OCI-M2 (cell line): ENCODE data around the gene GPR55.

Source experiments
- DNase-seq: peaks from one replicate; lab custom pipeline; 2025; ENCODE audit not compliant: unreplicated experiment; lab: John Stamatoyannopoulos, UW

GPR55 gene

GRCh38 chr2:230868947-230869913 lies 55.8 kb downstream of the GPR55 start:
- DNase-seq = no peak

- no peak for DNase-seq
Measured at GRCh38 chr2:230868161-230868946, 56.7 kb downstream of the GPR55 start.

- DNase-seq = no peak
Measured at GRCh38 chr2:230866756-230867523, 58.1 kb downstream of the GPR55 start.

DNA sequence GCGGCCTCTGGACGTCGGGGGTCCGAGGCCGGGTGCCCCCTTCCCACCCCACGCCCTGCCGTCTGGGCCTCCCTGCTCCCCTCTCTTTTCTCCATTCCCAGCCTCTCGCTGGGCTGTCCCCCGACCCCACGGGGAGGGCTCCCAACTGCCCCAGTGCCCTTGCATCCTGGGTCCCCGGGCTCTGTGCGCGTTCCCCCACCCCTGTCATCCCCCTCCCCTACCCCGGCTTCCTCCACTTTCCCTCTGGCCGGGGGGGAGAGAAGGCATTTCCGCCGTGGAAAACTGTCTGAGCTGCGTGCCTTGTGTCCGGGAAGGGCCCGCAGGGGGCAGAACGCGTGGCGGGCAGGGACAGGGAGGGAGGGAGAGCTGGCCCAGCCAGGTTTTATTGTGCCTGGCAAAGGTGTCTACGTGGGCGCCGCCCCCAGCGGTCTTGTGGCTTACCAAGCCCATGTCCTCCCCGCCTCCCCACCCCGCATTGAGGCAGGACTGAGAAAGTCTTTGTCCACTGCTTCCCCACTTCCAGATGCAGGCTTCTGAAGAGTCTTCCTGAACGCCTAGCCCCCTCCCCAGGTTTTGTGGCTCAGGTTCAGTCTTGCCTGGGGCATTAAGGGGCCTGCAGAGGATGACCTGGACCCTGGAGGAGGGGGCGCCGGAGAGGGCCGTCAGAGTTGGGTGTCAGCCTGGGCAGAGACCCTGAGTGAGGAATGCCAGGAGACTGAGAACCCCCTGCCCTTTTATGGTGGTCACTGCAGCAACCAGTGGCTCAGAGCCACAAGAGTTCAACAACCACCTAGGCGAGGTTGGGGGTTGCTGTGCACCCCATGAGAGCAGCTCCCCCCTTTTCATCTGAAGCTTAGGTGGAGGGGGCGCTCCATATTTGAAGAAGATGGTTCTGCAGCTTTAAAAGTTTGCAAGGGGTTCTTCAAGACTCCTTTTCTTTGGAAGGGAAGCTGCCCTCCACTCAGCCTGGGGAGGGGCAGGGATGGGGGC lies 59.0 kb downstream of the GPR55 start:
- no peak for DNase-seq

- DNase-seq = no peak
Measured at GRCh38 chr2:230865307-230865765, 59.7 kb downstream of the GPR55 start.

DNA sequence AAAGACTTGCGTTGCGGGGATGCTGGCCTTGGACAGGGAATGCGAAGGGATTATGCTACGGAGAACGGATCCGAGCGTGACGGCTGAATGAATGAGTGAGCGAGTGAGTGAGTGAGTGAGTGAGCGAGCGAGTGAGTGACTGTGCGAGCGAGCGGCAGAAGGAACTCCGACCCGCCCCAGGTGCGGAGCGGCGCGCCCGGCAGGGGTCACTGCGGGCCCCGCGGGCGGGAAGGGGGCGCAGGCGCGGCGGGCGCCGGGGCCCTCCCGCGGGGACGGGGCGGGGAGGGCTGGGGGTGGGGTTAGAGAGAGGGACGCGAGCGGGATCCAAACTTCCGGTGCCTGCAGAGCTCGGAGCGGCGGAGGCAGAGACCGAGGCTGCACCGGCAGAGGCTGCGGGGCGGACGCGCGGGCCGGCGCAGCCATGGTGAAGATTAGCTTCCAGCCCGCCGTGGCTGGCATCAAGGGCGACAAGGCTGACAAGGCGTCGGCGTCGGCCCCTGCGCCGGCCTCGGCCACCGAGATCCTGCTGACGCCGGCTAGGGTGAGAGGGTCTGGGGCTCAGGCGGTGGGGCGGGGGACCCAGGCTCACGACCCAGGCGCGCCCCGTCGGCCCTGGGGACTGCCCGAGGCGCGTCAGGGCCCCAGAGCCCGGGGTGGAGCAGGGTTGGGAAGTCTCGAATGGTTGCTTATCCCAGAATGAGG lies 60.3 kb downstream of the GPR55 start, which contains the start of gene ITM2C:
ITM2C (plus strand) TSS at position 338 of the 702 bp plus-strand sequence; CDS start at position 422, 84 bp downstream.
- DNase-seq = no peak

- DNase-seq = no peak
Measured at GRCh38 chr2:230864122-230864604, 60.9 kb downstream of the GPR55 start.

- no peak for DNase-seq
Measured at GRCh38 chr2:230863442-230864121, 61.5 kb downstream of the GPR55 start.

- DNase-seq = no peak
Measured at GRCh38 chr2:230863031-230863430, 62.0 kb downstream of the GPR55 start.

DNA sequence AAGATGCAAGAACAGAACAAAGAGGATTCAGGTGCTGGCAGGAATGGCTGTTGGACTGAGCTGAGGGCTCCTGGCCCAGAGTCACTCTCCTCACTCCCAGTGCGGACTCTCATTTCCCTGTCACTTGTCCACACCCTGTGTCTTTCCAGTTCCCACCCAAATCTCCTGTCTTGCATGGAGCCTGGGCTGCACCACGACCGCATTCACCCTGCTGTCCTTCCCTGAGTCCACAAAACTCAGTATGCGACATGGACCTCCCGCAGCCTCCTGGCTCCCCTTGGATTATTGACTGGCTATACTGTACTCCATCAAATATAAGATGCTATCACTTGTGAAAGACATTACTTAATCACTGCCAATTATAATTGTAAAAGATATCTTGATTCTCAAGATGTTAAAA lies 62.8 kb downstream of the GPR55 start:
- no peak for DNase-seq

DNA sequence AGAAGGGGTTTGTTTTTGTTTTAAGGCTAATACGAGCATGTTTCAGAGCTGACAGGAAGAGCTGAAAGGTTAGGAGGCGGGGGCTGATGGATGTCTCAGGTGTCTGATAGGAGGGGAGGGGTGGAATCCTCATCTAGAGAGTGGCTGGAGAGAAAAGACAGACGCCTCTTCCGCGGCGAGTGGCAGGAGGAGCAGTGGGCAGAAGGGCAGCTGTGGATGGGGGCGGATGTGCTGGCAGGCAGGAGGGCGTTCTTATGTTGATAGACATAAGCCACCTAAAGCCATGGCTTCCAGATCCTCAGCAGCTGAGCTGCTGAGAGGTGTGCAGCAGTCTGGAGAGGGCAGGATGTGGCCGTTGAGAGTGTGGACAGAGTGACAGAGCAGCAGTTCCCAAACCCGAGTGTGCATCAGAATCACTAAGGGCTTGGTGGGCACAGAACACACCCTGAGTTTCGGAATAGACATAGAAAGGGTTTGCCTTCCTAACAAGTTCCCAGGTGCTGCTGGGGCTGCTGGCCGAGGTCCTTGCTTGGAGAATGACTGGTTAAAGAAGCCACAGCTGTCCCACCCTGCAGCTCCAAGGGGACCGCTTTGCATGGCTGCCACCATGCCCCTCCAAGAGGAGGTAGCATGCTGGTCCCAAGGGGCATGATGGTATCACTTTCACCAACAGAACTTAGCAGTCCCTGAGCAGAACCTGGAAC lies 63.3 kb downstream of the GPR55 start:
- no peak for DNase-seq
